Activated CD4-positive, alpha-beta T cell treated with anti-CD3 and anti-CD28 coated beads, Interleukin-10, Interleukin-2, amounts not matched to agents 100 ng/mL and 50 ng/mL, durations not matched to agents 16 hours and 8 hours (primary cell): ENCODE measurements around the gene PRKN.

ENCODE experiments used
- DNase-seq: peaks from one replicate; pipeline ENCODE4 v3.0.0-alpha.2; 2020

The PRKN gene

DNA sequence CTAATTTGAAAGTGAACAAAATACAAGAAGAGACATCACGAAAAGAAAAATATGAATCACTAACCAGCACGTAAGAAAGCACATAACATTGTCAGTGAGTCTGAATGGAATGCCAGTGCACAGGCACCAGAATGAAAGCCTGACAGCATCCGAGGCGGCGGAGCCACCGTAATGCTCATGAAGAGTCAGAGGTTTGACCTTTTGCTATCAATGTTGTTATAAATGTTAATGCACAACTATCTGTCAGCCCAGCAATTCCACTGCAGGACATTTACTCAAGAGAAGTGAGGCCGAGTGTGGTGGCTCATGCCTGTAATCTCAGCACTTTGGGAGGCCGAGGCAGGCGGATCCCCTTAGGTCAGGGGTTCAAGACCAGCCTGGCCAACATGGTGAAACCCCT, 562.1 kb downstream of the PRKN start:
- DNase-seq, result no peak

DNA sequence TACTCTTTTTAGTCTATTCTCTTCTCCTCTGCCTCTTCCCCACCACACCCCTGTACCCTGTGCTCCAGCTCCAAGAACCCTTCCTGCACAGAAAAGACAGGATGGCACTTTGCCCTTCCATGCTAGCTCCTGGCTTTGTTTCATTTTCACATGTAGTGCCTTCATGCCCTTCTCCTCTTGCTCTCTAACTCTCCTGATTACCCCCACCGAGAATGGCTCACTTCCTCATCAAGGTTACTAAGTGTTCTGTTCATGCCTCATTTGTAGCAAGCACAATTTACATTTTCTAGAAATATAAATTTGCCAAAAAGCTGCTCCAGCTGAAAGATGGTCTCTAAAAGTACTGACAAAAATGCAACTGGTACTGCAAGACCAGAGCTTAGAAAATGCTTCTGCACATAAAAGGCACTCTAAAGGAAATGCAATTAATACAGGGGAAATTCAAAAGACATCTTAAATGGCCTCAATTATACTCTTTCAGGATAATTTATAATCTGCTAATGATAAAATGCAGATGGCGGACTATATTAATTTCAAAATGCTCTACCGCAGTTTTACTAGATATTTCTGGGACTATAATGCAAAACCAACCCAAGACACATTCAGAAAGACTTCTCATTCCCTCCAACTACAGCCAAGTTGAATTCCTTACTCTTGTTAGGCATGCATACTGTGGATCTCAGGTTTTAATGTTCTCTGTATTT, 570.2 kb downstream of the PRKN start:
- DNase-seq, result no peak

DNA sequence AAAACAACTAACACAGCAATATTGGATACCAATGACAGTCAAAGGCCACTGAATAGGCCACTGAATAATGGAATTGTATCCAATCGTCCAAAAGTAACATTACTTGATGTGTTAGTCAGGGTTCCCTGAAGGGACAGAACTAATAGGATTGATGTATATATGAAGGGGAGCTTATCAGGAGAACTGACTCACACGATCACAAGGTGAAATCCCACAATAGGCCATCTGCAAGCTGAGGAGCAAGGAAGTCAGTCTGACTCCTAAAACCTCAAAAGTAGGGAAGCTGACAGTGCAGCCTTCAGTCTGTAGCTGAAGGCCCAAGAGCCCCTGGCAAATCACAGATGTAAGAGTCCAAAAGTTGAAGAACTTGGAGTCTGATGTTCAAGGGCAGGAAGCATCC, 571.4 kb downstream of the PRKN start:
- DNase-seq, result no peak

DNA sequence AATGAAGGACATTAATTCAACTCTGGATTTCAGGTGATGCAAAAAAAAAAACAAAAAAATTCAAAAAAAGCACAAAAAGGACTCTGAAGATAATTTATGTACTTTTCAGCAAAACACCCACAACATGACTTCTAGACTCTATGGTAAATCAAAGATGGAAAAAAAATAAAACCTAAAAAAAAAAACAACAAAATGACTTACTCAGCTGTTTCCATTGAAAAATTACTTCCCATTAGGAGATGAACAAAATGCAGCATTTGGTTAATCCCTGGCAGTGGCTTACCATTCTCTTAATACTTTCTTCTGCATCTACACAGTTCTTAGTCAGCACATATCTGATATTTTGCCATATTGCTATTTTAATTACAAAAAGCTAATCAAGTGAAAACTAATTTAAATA, 572.6 kb downstream of the PRKN start:
- no peak for DNase-seq

DNA sequence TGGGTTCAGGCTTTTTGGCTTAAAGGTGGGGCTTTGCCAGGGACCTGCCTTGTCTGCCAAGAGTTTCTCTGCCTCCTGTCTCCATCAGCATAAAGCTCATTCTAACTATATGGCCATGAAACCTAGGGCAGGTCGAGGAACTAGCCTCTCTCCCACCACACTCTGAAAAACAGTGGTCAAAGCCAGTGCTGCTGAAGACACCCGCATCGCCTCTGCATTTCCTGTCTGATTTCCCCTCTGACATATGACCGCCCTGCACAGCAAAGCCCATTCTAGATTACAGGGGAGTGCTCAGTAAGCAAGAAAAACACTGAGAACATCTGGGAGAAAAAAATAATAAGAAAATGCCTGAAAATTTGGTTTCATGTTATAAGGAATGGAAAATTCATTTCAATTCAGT, 573.6 kb downstream of the PRKN start:
- DNase-seq, result no peak

DNA sequence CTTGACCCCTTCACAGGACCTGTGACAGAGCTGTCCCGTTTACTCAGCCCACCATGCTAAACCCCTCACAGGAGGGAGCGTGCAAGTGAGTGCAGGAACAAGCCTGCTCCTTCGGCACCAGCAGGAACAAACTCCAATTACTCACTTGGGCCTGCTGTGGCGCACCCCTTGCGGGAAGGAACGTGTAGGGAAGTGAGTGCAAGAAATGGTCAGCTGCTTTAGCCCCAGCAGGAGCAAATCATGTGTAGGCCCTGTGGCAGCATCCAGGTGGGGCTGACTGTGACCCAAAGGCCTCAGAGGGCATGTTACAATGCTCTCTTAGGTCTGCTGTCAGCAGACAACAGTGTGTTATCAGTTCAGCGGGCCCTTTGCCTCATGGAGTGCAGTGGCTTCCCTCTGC, 574.4 kb downstream of the PRKN start:
- no peak for DNase-seq

DNA sequence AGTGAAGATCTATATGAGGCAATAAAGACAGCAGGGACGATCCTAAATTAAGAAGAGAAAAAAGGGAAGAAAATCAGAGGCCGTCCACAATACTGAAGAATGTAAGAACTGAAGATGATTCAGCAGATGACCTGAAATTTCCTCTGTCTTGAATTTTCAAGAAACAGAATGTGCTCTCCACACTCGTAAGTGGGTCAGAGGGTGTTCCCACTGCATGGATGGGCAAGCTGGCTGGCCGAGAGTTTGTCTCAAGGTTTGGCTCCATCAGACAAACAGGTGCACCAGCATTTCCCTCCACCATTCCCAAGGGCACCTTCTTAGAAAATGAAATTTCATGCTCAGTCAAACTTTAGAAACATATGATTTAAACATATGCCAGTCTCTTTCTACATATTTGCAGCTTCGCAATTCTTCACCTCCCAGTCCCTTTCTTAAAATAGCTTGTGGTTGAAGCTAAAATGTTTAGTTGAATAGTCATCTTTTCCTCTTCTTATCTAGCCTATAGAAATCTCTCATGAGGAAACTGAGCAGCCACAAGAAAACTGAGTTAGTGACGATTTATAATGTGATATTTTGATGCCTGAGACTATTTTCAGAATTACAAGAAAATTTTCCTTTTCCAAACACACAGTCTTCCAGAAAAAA, 576.4 kb downstream of the PRKN start:
- DNase-seq, result no peak

DNA sequence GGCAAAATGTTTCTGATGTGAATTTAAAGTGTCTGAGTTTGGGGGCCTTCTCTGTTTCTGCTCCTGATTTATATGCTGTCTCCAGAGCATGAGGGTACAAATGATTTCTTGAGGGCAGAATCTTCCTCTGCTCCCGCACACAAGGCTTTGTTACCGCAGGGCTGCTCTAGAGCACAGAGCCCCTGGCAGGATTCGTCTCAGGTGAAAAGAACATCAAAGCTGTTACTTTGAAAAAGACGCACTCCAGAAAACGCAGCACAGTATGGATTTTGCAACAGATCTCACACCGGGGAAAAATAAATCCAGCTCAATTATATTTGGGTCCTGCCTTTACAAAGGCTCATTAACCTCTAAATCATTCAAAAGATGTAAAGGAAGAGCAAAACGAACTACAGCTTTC, 577.3 kb downstream of the PRKN start:
- DNase-seq, result no peak

DNA sequence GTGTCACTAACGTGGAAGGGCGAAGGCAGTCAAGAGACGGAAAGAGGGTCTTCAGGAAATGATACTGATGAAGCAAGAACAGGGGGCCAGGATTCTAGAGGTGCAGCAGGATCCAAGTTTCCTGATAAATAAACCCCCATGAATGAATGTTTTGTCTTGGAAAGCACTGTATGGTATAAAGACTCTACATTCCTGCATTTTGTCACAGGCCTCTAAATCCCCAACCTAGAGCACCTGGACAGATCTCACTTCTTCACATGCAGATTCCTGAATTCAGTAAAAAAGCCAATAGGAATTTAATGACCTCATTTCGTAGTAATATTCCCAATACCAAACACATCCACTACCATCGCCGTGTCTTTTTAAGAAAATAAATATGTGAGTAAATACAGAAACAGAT, 577.8 kb downstream of the PRKN start:
- DNase-seq, result no peak

DNA sequence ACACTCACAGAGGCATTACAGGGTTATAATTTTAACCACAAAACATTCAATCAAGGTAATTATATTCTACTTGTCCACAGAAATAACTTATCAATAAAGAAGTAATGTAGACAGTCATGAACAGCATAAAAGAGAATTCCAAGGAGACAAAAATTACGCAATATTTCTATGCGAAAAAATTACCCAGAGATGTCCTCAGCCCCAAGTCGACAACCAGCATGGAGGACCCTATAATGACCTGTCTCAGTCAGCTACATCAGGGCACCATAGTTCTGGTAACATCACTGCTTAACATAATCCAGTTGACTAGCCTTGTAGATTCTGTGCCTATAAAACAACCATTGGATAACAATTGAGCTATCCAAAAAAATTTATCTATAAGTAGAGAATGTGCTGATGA, 579.8 kb downstream of the PRKN start:
- no peak for DNase-seq

DNA sequence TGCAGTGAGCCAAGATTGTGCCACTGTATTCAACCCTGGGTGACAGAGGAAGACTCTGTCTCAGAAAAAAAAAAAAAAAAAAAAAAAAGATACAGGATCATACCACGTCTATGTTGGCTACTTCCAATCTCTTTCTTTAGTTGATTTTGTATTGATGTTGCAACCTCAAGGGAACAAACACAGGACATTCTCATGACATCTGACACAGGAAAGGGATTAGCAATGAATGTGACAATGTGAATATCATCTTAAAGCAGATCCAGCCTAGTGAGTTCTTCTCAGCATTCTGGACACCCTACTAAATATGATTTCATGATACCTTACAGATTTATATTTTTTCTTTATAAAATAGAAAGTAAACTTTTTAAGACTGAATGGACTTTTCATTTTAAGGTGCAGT, 580.3 kb downstream of the PRKN start:
- DNase-seq, result no peak

DNA sequence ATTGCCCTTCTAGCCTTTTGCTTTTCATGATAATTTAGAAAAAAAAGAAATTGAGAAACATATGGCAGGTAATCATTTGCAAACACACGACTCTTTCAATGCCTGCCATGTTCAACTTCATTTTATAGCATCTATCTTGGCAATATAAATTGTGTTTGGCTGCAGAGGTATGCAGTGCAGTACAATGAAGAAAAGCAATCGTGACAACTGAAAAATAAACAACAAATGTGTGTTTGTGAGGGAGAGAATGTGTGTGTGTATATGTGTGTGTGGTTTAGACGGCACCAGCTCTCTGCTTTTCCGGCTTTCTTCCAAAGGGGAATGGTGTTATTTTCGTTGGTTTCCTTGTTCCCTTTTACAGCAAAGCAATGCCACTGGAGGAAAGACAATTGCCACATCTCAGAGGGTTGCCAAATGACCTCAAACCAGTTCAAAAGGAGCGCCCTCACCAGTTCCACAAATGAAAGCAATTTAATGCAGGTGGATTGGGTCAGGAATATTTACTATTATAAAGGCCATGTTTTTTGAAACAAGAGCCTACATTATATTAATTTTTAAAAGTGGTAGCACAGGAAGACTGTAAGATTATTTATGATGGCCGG, 587.2 kb downstream of the PRKN start:
- DNase-seq, result no peak

DNA sequence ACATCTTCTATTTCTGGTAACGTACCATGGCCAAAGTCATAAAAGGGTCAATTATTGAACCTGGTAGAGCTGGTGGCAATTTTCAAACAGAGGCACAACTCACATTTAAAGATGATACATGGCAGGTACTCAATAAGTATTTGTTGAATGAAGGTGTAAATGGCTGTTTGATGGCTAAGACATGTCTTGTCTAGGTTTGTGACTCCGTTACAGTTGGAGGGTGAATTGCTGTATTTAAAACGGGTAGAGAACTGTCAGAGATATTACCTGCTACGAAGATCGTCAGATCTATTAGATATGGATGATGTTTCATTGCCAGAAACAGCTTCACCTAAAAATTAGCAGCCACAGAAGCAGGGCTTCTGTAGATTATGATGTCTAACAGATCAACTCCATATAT, 601.9 kb downstream of the PRKN start:
- no peak for DNase-seq

DNA sequence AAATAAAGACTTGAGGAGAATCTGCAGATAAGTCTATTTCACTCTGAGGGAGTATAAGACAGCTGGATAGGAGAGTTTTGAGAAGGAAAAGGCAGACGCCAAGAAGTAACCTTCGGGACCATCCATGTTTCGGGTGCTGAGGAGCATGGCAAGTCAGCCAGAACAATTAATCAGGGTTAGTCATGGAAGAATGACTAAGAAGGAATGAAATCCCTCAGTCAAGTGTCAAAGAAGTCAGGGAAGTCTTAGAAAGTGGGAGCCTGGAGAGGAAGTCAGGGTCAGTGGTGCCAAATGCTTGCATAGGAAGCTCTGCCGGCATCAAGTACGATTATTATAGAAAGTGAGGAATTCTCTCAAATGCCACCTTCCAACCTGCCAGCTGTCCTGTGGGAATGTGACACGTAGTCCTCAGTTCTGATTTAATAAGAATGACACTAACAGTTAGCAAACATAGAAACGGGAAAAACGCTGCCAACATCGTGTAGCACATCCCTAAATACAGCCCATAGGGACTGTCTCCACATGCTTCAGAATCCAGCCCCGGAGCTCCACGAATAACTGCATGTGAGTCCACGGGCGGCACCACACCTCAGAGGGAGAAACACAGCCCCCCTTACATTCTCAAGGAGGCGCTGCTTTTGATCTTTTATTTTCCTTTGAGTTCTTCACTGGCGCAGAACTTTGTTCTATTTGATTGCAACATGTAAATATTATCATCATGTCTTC, 602.7 kb downstream of the PRKN start:
- DNase-seq, result no peak

DNA sequence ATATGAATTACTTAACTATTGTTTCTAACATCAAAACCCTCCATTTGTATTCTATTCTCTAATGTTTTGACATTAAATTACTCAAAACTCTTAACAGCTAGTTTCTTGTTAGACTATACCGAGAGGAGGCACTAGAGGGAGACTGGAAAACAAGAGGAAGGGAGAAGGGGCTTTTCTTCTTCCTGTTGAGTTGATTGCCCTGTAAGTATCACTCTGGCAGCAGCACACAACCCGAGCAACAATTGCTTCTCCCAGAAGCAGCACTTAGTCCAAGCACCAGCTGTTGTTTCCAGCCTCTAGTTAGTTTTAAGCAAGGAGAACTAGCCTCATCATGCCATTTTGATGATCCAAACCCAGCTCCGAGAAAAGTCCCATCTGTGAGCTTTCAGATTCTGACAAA, 603.8 kb downstream of the PRKN start:
- no peak for DNase-seq

DNA sequence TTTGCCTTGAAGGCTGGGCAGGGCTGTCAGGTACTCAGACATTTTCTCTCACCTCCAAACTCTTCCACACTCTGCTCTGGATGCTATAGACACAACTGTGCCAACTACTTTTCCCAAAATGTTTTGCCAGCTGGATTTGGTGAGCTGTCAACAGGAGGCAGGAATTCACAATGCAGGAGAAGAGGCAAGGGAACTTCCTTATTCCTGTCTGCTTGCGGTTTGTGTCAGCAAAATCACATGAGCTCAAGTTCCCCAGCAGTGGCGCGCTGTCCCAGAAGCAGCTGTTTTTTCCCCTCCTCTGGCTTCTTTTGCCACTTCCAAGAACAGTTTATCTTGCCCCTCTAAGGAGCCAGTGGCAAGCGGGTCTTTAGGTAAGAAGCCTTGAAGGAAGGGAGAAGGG, 608.2 kb downstream of the PRKN start:
- no peak for DNase-seq

DNA sequence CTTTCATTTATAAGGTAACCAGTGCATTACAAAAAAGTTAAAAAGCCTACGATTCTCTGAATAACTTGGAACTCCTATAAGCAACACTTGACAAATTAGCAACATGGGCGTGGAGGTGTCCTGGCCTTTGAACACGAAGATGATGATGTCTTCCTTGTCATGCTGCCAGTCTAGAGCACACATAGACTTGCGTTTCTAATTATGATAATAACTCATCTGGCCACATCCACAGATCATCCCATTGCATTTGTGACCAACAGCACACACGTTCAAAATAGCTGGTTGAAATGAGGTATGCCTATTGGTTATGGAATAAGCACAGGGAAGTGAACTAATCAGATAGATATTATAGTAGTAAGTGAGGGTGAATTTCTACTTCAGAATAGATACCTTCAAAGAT, 608.9 kb downstream of the PRKN start:
- DNase-seq, result no peak

DNA sequence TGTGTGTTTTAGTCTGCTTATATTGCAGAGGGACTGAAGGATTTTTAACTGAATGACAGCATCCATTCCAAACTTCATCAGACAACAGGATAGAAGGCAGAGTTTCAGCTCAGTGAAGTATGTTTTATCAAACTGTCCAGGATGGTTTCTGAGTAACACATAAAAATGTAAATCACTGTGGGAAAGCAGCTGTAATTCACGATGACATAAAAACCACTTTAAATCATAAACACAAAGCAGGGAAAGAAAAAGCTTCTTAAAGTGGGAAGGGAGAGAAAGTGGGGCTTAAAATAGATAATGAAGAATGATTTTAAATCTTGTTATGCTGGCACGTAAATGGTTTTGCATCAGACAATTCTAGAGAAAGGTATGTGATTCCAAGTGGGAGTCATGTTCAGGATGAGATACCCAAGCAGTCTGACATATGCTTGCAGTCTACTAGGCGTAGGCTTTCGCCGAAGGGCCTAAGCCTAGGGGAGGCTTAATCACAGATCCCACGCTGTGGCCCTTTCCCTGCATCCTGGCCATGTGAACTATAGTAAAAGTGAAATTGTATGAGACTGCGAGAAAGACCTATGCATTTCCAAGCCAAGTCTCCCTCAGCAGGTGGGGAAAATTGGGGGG, 610.6 kb downstream of the PRKN start:
- DNase-seq, result no peak

DNA sequence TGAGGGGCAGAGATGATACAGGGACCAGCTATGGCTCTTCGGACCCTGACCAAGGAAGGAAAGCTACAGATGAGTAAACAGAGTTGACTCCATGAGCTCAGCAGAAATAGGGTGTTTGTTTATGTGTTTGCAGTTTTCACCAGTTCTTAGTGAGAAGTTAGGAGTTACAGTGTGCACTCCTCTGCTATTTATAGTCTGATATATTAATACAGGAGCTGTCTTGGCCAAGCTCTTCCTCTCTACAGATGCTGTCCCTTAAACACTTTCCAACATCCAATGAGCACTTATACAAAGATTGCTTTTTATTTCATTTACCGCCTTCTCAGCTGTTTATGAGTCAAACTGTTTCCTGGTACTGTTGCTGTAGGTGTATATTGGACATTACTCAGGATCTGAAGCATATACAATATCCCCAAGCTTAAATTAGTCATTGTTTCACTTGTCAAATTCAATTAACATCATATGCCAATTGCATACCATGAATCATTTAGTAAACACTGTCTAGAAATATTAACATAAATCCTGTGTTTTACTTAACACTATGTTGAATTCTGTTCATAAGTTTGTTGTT, 618.0 kb downstream of the PRKN start:
- no peak for DNase-seq

DNA sequence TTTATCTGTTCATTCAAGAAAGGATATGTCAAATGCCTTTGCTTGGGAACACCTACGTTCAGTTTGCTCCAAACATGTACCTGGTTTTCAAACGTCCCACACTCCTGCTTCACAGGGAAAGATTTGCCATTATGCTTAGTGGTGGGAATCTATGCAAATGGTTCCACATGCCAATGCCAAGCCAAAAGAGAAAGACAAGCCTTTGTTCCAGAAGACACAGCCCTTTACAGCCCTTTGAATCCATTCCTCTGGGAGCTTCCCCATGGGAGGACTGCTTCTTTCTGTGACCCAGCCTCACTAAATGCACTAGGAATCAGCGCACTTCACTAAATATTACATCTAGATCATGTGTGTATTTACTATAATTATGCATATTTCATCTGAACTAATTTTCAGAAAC, 619.5 kb downstream of the PRKN start:
- no peak for DNase-seq

DNA sequence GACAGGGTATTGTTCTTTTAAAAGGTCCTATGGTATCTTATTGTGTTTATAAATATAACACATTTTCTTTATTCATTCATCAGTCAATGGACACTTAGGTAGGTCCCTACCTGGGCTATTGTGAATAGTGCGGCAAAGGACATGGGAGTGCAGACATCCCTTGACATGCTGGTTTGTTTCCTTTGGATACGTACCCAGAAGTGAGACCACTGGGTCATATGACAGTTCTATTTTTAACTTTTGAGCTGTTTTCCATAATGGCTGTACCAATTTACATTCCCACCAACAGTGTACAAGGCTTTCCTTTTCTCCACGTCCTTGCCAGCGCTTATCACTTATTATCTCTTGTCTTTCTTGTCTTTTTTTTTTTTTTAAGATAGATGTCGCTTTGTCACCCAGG, 627.5 kb downstream of the PRKN start:
- no peak for DNase-seq

DNA sequence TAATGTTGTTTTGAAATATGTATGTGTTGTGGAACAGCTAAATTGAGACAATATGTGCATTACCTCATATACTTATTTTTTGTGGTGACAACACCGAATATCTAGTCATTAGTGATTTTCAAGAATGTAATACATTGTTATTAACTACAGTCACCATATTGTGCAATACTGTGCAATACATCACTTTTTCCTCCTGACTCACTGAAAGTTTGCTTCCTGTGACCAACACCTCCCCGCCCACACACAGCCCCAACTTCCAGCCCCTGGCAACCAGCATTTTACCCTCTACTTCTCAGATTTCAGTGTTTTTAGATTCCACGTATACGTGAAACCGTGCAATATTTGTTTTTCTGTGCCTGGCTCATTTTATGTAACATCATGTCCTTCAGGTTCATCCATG, 627.9 kb downstream of the PRKN start:
- peak; percentile 39 for DNase-seq

DNA sequence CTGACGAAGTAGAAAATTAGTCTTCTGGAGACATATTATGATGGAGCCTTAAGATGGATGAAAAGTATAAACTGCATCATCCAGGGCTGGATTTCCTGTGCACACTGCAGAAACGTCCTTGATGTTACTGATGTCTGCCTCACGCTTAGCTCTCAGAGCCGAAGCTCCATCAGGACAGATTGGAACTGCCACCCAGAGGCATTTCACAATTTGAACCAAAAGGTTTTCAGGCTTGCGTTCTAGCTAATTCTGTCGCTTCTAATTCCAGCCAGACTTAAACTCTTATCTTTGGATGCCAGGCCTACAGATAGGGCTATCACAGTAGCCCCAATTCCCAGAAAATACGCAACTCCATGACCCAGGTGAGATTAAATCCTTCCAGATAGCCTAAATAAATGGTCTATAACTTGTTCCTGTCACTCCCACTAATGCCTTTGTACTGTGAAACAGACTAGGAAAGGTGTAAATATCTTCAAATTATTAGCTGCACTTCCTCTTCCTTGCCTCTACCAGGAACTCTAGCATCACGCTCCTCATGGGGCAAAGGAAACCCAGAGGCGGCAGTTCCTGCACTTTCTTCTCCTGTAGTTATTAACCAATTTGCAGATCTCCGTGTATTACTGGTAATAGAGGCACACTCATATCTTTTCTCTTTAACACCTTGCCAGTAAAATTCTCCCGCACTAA, 634.6 kb downstream of the PRKN start:
- no peak for DNase-seq
